ENCODE results near the gene AHCYL2. TPM values are rescaled to one million over a fixed set of nuclear protein-coding genes. Genes with fewer than 3 reads are reported as not detected.

AHCYL2 gene
- total and polyA plus RNA-seq, 2 donors (not counting 3 experiments of a cell fraction or from before 2014, with no cell fraction given) = 10.8 to 13.5 TPM

GRCh38 chr7:129282865-129283264, 58.0 kb downstream of the AHCYL2 start:
- CTCF ChIA-PET = interaction anchor here (1.0 to 3.9 kb wide), 5 partner anchors 8 to 107 kb away, joined by 3 to 44 read pairs (median 5); no protein-coding TSS in a partner anchor
- FAIRE-seq = no peak
- intact Hi-C loops (cut with micrococcal nuclease) = no loop called here

GRCh38 chr7:129283936-129284335, 59.1 kb downstream of the AHCYL2 start:
- POLR2A ChIA-PET = no interaction called here
- no peaks in the 10 kb centered on the region for H3K79me2 ChIP-seq (ENCODE audit: control insufficient read depth, insufficient read depth, low read length)
- no peak overlapping the region for H3K9ac ChIP-seq (replicated peaks; ENCODE audit: extremely low read depth, insufficient read depth, low read length)
- H2AFZ ChIP-seq (ENCODE audit: low read depth, low read length) = peak overlapping the region; percentile 46
- FAIRE-seq = no peak
- DNase-seq (ENCODE audit: low read depth, low spot score) = peak; percentile 84
- no peaks in the 10 kb centered on the region for H4K20me1 ChIP-seq (replicated peaks; ENCODE audit: control insufficient read depth, extremely low read depth, insufficient read depth, low read length)
- dilution Hi-C loops (cut with MboI; ENCODE audit: extremely low pct_ligation_motif_present, low sequenced_read_pairs) = no loop called here
- no peaks in the 10 kb centered on the region for H3K9me1 ChIP-seq (replicated peaks; ENCODE audit: control insufficient read depth, extremely low read depth, insufficient read depth, low read length)
- CTCF ChIA-PET = interaction anchor here (0.8 to 3.9 kb wide), 12 partner anchors 9 to 339 kb away, joined by 3 to 44 read pairs (median 4); no protein-coding TSS in a partner anchor
- H3K4me2 ChIP-seq (ENCODE audit: insufficient read depth, low read length) = peak overlapping the region; percentile 45
- peak overlapping the region; percentile 5 for H3K27ac ChIP-seq (ENCODE audit: insufficient read depth, low read depth, low read length)
- no peak overlapping the region for H3K4me3 ChIP-seq (replicated peaks in 1 of 3; ENCODE audit: insufficient read depth in 1 of 3, low read depth in 1 of 3, low read length in 3 of 3)
- no peak for TF ChIP-seq POLR2AphosphoS5 (IDR thresholded peaks at IDR 0.05; ENCODE audit: insufficient read depth, low read depth, low read length)
- no peak for TF ChIP-seq JUN (IDR thresholded peaks at IDR 0.05; ENCODE audit: borderline replicate concordance, insufficient read depth, insufficient read length, low read depth)
- no peak for TF ChIP-seq EZH2 (IDR thresholded peaks at IDR 0.05; ENCODE audit: borderline replicate concordance, low read depth, low read length, severe bottlenecking)
- no peak for TF ChIP-seq MAX (IDR thresholded peaks at IDR 0.05; ENCODE audit: insufficient read depth, insufficient read length)
- peak; percentile 8 for TF ChIP-seq FOS (IDR thresholded peaks at IDR 0.05; ENCODE audit: borderline replicate concordance, insufficient read depth, low read length)
- peak; percentile 46 for TF ChIP-seq GATA2 (IDR thresholded peaks at IDR 0.05; ENCODE audit: insufficient read depth, insufficient read length, low read depth, low read length)
- TF ChIP-seq POLR2A (IDR thresholded peaks at IDR 0.05; ENCODE audit: low read depth, low read length) = no peak
- no peak for TF ChIP-seq MYC (IDR thresholded peaks at IDR 0.05; ENCODE audit: low read depth, low read length)
- TF ChIP-seq CTCF (IDR thresholded peaks at IDR 0.05; ENCODE audit: extremely low read depth in 1 of 2, insufficient read depth in 1 of 2, low read depth in 1 of 2, low read length in 2 of 2) = no peak
- BruUV-seq (replicated peaks) = no TSS peak
- intact Hi-C loops (cut with micrococcal nuclease) = no loop called here
- H3K27me3 ChIP-seq (ENCODE audit: control insufficient read depth in 2 of 2, insufficient read depth in 2 of 2, low read length in 2 of 2) = no peaks in the 10 kb centered on the region
- no peaks in the 10 kb centered on the region for H3K36me3 ChIP-seq (ENCODE audit: control insufficient read depth in 2 of 2, extremely low read depth in 1 of 2, insufficient read depth in 2 of 2, low read length in 2 of 2)
- H3K9me3 ChIP-seq (replicated peaks; ENCODE audit: control insufficient read depth, insufficient read depth, low read length) = no peaks in the 10 kb centered on the region
- peaks cover 21% of the 10 kb centered on the region for H3K4me1 ChIP-seq (ENCODE audit: control insufficient read depth, extremely low read depth, insufficient read depth, low read length)

More at GRCh38 chr7:129282865-129283264, 58.0 kb downstream of the AHCYL2 start:
- Histone ChIP-seq H3K36me3 (ENCODE audit: control insufficient read depth in 2 of 2, extremely low read depth in 1 of 2, insufficient read depth in 2 of 2, low read length in 2 of 2) (no peaks in the 10 kb centered on the region), H3K9me1 (replicated peaks; ENCODE audit: control insufficient read depth, extremely low read depth, insufficient read depth, low read length) (no peaks in the 10 kb centered on the region), H3K79me2 (ENCODE audit: control insufficient read depth, insufficient read depth, low read length) (no peaks in the 10 kb centered on the region), H3K9me3 (replicated peaks; ENCODE audit: control insufficient read depth, insufficient read depth, low read length) (no peaks in the 10 kb centered on the region), H3K4me3 (replicated peaks in 1 of 3; ENCODE audit: insufficient read depth in 1 of 3, low read depth in 1 of 3, low read length in 3 of 3) (no peak overlapping the region), H3K9ac (replicated peaks; ENCODE audit: extremely low read depth, insufficient read depth, low read length) (peak overlapping the region; percentile 9), H2AFZ (ENCODE audit: low read depth, low read length) (peak overlapping the region; percentile 59), H3K4me2 (ENCODE audit: insufficient read depth, low read length) (no peak overlapping the region), H3K27ac (ENCODE audit: insufficient read depth, low read depth, low read length) (peak overlapping the region; percentile 7), H3K4me1 (ENCODE audit: control insufficient read depth, extremely low read depth, insufficient read depth, low read length) (peaks cover 21% of the 10 kb centered on the region), H3K27me3 (ENCODE audit: control insufficient read depth in 2 of 2, insufficient read depth in 2 of 2, low read length in 2 of 2) (no peaks in the 10 kb centered on the region), H4K20me1 (replicated peaks; ENCODE audit: control insufficient read depth, extremely low read depth, insufficient read depth, low read length) (no peaks in the 10 kb centered on the region)
- TF ChIP-seq MYC (IDR thresholded peaks at IDR 0.05; ENCODE audit: low read depth, low read length) = no peak
- no peak for TF ChIP-seq JUN (IDR thresholded peaks at IDR 0.05; ENCODE audit: borderline replicate concordance, insufficient read depth, insufficient read length, low read depth)
- TF ChIP-seq EZH2 (IDR thresholded peaks at IDR 0.05; ENCODE audit: borderline replicate concordance, low read depth, low read length, severe bottlenecking) = no peak
- peak; percentile 44 for DNase-seq (ENCODE audit: low read depth, low spot score)
- BruUV-seq (replicated peaks) = no TSS peak
- POLR2A ChIA-PET = no interaction called here
- dilution Hi-C loops (cut with MboI; ENCODE audit: extremely low pct_ligation_motif_present, low sequenced_read_pairs) = no loop called here
